ENCODE measurements around the gene CYP3A4.
"Not testable (repeated sequence)": the region's sequence is repeated elsewhere in the genome, so short reads cannot be mapped to it uniquely, and the experiment has no call there.

Gene CYP3A4

DNA sequence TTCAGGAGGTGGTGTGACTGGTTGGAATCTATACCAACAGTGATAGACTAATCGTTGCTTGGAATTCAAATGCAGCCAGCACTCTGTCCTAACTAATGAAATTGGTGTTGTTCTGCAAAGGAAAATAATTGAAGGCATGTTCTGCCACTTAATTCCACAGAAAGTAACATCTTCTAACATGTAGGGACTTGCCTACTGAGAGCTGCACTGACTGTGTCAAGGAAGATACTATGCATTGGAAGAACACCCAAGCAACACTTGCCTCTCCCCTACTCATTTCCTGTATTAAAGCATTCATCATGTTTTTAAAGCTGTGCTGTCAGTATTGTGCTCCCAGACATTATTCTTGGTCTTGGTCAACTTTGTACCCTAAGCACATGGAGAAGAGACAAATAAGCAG lies 46.3 kb downstream of the CYP3A4 start:
- DNase-seq (ENCODE audit: low read depth): no peak
- no peak for TF ChIP-seq CTCF (conservative IDR thresholded peaks at IDR 0.05; ENCODE audit: low read depth, low read length)
- H3K4me3 ChIP-seq (ENCODE audit: low read length): no peak overlapping the region

- DNase-seq (ENCODE audit: low read depth); H3K4me3 ChIP-seq (ENCODE audit: low read length): not testable (repeated sequence)
Measured at GRCh38 chr7:99736667-99737066, 47.3 kb downstream of the CYP3A4 start.

DNA sequence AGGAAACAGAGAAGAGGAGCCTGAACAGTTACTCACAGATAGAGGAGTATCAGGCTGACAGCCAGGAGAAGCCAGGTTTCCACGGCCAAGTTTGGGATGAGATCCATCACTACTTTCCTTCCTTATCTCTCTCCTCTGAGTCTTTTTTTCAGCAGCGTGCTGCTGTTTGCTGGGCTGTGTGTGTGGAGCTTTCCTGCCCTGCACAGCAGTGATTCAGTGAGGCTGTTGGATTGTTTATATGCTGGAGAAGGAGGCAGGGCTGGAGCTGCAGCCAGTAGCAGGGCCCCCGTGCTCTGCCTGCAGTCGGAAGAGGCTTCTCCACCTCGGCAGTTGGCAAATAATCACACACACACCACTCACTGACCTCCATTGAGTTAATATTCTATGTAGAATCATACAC lies 49.0 kb downstream of the CYP3A4 start, which contains the start of gene CYP3A7:
Gene CYP3A7, minus strand, starts transcription at position 210 of the 400 bp plus-strand sequence. Its CDS starts 103 bp downstream, at position 107.
- H3K4me3 ChIP-seq (ENCODE audit: low read length): no peak within 1 kb of the TSS
- no peak for DNase-seq (ENCODE audit: low read depth)
- TF ChIP-seq CTCF (conservative IDR thresholded peaks at IDR 0.05; ENCODE audit: low read depth, low read length): no peak

GRCh38 chr7:99733448-99733847 lies 50.5 kb downstream of the CYP3A4 start:
- H3K4me3 ChIP-seq (ENCODE audit: low read length): no peak overlapping the region
- no peak for DNase-seq (ENCODE audit: low read depth)
- TF ChIP-seq CTCF (conservative IDR thresholded peaks at IDR 0.05; ENCODE audit: low read depth, low read length): peak; percentile 43

GRCh38 chr7:99733003-99733402 lies 51.0 kb downstream of the CYP3A4 start:
- no peak for DNase-seq (ENCODE audit: low read depth)
- TF ChIP-seq CTCF (conservative IDR thresholded peaks at IDR 0.05; ENCODE audit: low read depth, low read length): no peak
- no peak overlapping the region for H3K4me3 ChIP-seq (ENCODE audit: low read length)

DNA sequence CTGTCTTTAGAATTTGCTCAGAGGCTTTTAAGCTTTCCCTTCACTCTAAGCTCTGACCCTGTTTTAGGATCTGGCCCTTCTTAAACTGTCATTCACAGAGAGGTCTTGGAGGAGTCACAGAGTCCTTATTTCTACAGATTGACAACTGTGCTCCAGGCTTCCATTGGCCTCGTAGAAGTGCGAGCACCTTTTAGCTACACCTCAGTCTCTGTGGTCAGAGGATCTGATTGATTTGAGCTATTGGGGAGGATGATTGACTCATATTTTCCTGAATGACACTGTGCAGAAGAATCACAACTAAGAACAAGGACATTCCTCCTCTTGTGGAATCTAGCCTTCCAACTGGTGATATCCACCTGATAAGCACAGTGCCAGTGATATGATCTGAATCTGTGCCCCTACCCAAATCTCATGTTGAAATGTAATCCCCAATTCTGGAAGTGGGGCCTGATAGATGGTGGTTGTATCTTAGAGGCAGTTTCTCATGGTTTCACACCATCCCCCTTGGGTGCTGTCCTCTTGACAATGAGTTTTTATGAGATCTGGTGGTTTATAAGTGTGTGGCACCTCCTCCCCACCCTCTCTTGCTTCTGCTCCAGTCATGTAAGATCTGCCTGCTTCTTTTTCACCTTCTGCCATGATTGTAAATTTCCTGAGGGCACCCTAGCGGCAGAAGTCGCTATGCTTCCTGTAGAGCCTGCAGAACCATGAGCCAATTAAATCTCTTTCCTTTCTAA lies 52.2 kb downstream of the CYP3A4 start:
- DNase-seq (ENCODE audit: low read depth): no peak
- H3K4me3 ChIP-seq (ENCODE audit: low read length): no peak overlapping the region
- no peak for TF ChIP-seq CTCF (conservative IDR thresholded peaks at IDR 0.05; ENCODE audit: low read depth, low read length)

DNA sequence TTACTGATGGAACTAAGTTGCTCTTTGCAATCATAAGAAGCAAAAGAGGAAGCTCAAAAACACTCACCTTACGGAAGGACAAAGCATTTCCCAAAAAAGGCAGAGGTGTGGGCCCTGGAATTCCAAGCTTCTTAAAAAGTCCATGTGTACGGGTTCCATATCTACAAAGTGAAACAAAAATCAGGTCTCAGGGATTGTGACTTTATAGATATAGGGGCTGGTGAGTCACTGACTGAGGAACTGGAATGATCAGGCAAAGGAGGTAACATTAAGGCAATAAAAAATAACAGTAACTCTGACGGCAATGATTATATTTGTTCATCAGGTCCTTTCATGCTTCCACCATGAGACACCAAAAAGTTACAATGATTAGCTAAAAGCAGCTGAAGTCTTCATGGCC lies 53.0 kb downstream of the CYP3A4 start:
- no peak for DNase-seq (ENCODE audit: low read depth)
- no peak for TF ChIP-seq CTCF (conservative IDR thresholded peaks at IDR 0.05; ENCODE audit: low read depth, low read length)
- H3K4me3 ChIP-seq (ENCODE audit: low read length): no peak overlapping the region
